GM12873 (cell line): ENCODE measurements around the gene ALDH1A3.
A peak's percentile ranks its signal among the peaks of the same experiment; 100 is the strongest.

Experiments
- CTCF ChIP-seq: IDR thresholded peaks from 2 replicates; pipeline ENCODE4 v1.5.1; 2012; ENCODE audit warnings: low read depth, mild to moderate bottlenecking, moderate library complexity, low read length, control low read depth; ENCODE audit not compliant: insufficient read depth; ENCODE audit errors: missing control alignments

Gene ALDH1A3

GRCh38 chr15:100932676-100933348, 53.2 kb downstream of the ALDH1A3 start:
- TF ChIP-seq CTCF = no peak

GRCh38 chr15:100934166-100934565, 54.5 kb downstream of the ALDH1A3 start:
- no peak for TF ChIP-seq CTCF

- TF ChIP-seq CTCF = peak; percentile 34
These were observed 55.1 kb downstream of the ALDH1A3 start for GRCh38 chr15:100934726-100935125.

GRCh38 chr15:100937171-100937570, 57.5 kb downstream of the ALDH1A3 start:
- TF ChIP-seq CTCF = no peak

GRCh38 chr15:100939791-100940190, 60.2 kb downstream of the ALDH1A3 start:
- no peak for TF ChIP-seq CTCF

GRCh38 chr15:100940767-100941379, 61.2 kb downstream of the ALDH1A3 start:
- TF ChIP-seq CTCF = no peak

GRCh38 chr15:100941536-100941935, 61.9 kb downstream of the ALDH1A3 start:
- TF ChIP-seq CTCF = no peak
